Thyroid gland (tissue), 4 donors: ENCODE results near the gene ECSCR. TPM values are rescaled to one million over a fixed set of nuclear protein-coding genes. Genes with fewer than 3 reads are reported as not detected.

Source experiments
- DNase-seq, 2 donors: peaks; one replicate each; pipeline ENCODE4 v3.0.0-alpha.2; 2019
- H3K27ac ChIP-seq, 3 donors: fragments of 200-600 bp; sonication (generic); 1 replicate in 2 of 3; 2 replicates in 1 of 3; pipeline ENCODE4 v1.5.1; 2016 to 2019; ENCODE audit warnings: mild to moderate bottlenecking in 1 of 3, moderate library complexity in 1 of 3
- H3K27me3 ChIP-seq: fragments of 200-600 bp; sonication (generic); one replicate; pipeline ENCODE4 v1.5.1; 2019
- H3K36me3 ChIP-seq, 2 donors: fragments of 200-600 bp; sonication (generic); one replicate each; pipeline ENCODE4 v1.5.1; 2016 to 2019
- H3K4me1 ChIP-seq, 2 donors: fragments of 200-600 bp; sonication (generic); one replicate each; pipeline ENCODE4 v1.5.1; 2017 to 2019
- H3K4me3 ChIP-seq, 3 donors: fragments of 200-600 bp; sonication (generic); replicated peaks in 1 of 3; 1 replicate in 2 of 3; 2 replicates in 1 of 3; pipeline ENCODE4 v1.5.1; 2016; ENCODE audit warnings: mild to moderate bottlenecking in 1 of 3
- H3K9me3 ChIP-seq: fragments of 200-600 bp; sonication (generic); one replicate; pipeline ENCODE4 v1.5.1; 2017
- CTCF ChIP-seq, 6 experiments: fragments of 200-600 bp in 3 of 6; fragments of 450-650 bp in 3 of 6; sonication (generic) in 3 of 6; IDR thresholded peaks; one replicate each; pipeline ENCODE4 v1.5.1; 2016 to 2019; ENCODE audit warnings: antibody characterized with exemption in 6 of 6, mild to moderate bottlenecking in 2 of 6, inconsistent platforms in 1 of 6, moderate library complexity in 1 of 6
- POLR2A ChIP-seq, 2 donors: fragments of 450-650 bp; IDR thresholded peaks; one replicate each; pipeline ENCODE4 v1.6.1; 2017; ENCODE audit warnings: antibody characterized with exemption in 2 of 2, mild to moderate bottlenecking in 2 of 2, moderate library complexity in 1 of 2
- WGBS, 2 donors: methylation state at CpG; one replicate each; pipeline ENCODE4 v1.1.5; 2017; 5-methylcytosine and 5-hydroxymethylcytosine counted together
- intact Hi-C: fragments of 100-400 bp; cut with DNase I; formaldehyde crosslinking; loops from one replicate; pipeline ENCODE4 v1.15.1; 2023
- total RNA-seq, 4 donors: library from RNA; depleted of rRNA; stranded (reverse); fragments of >200 nt; gene quantifications; one replicate each; pipeline ENCODE4 v1.2.3, GENCODE V29; 2016

The ECSCR gene
- total RNA-seq, 4 donors from 2014 or later, result 26.7 to 46.2 (median 31.4) TPM

GRCh38 chr5:139475865-139476617, 13.5 kb upstream of the ECSCR start:
- Histone ChIP-seq H3K4me1 (peaks cover 0 to 31% of the 10 kb centered on the region in 2 donors), H3K27me3 (no peaks in the 10 kb centered on the region), H3K9me3 (no peaks in the 10 kb centered on the region), H3K36me3 (peaks cover 0 to 4% of the 10 kb centered on the region in 2 donors), H3K27ac (no peak overlapping the region), H3K4me3 (no peak overlapping the region)
- intact Hi-C loops, result no loop called here
- no peak for TF ChIP-seq CTCF (IDR thresholded peaks at IDR 0.05)
- no peak for TF ChIP-seq POLR2A (IDR thresholded peaks at IDR 0.05)
- WGBS, 2 donors, result 84 to 89% methylated on average over 12 to 13 of the region's 13 CpGs
- no peak for DNase-seq

- no peaks in the 10 kb centered on the region for H3K27me3 ChIP-seq
- no peak overlapping the region for H3K27ac ChIP-seq
- no peak for DNase-seq
- peaks cover 0 to 4% of the 10 kb centered on the region in 2 donors for H3K36me3 ChIP-seq
- no peak overlapping the region for H3K4me3 ChIP-seq
- intact Hi-C loops, result no loop called here
- H3K9me3 ChIP-seq, result no peaks in the 10 kb centered on the region
- no peak for TF ChIP-seq POLR2A (IDR thresholded peaks at IDR 0.05)
- 66 to 70% methylated on average over 13 of the region's 13 CpGs for WGBS, 2 donors
- peaks cover 0 to 24% of the 10 kb centered on the region in 2 donors for H3K4me1 ChIP-seq
These were observed 12.6 kb upstream of the ECSCR start for GRCh38 chr5:139474890-139475791.

- Histone ChIP-seq H3K27ac (peak overlapping the region in 2 of 3 donors; percentile 27 to 29), H3K36me3 (peaks cover 0 to 4% of the 10 kb centered on the region in 2 donors), H3K27me3 (no peaks in the 10 kb centered on the region), H3K9me3 (no peaks in the 10 kb centered on the region), H3K4me1 (peaks cover 0 to 21% of the 10 kb centered on the region in 2 donors), H3K4me3 (no peak overlapping the region)
- no peak for TF ChIP-seq POLR2A (IDR thresholded peaks at IDR 0.05)
- no peak for TF ChIP-seq CTCF (IDR thresholded peaks at IDR 0.05)
- 72 to 87% methylated on average over 2 of the region's 2 CpGs for WGBS, 2 donors
- intact Hi-C loops, result no loop called here
- DNase-seq, result no peak
These were observed 11.0 kb upstream of the ECSCR start for GRCh38 chr5:139473565-139473964.

- Histone ChIP-seq H3K27me3 (no peaks in the 10 kb centered on the region), H3K36me3 (peaks cover 0 to 4% of the 10 kb centered on the region in 2 donors)
- intact Hi-C loops, result no loop called here
These were observed 10.6 kb upstream of the ECSCR start for GRCh38 chr5:139473105-139473504.

More at GRCh38 chr5:139473105-139473504, 10.6 kb upstream of the ECSCR start:
- Histone ChIP-seq H3K27ac (peak overlapping the region in 2 of 3 donors; percentile 27 to 29), H3K9me3 (no peaks in the 10 kb centered on the region), H3K4me1 (peaks cover 0 to 21% of the 10 kb centered on the region in 2 donors), H3K4me3 (no peak overlapping the region)
- TF ChIP-seq POLR2A (IDR thresholded peaks at IDR 0.05) (no peak), CTCF (IDR thresholded peaks at IDR 0.05) (no peak)
- no peak for DNase-seq
- 70 to 73% methylated on average over 8 of the region's 8 CpGs for WGBS, 2 donors
